ENCODE measurements around the gene SCNN1B. TPM values are rescaled to one million over a fixed set of nuclear protein-coding genes. Genes with fewer than 3 reads are reported as not detected.
"Not testable (repeated sequence)": the region's sequence is repeated elsewhere in the genome, so short reads cannot be mapped to it uniquely, and the experiment has no call there.

Gene SCNN1B
- total RNA-seq, 2 experiments from 2014 or later: not detected

GRCh38 chr16:23391381-23392222 lies 89.5 kb downstream of the SCNN1B start:
- Mint-ChIP-seq H3K9me3 (no peaks in the 10 kb centered on the region), H3K4me3 (no peak overlapping the region), H3K27ac (no peak overlapping the region), H3K36me3 (peaks cover 1% of the 10 kb centered on the region), H3K27me3 (no peaks in the 10 kb centered on the region), H3K4me1 (no peaks in the 10 kb centered on the region)
- POLR2A ChIA-PET: no interaction called here
- DNase-seq (no peak), ATAC-seq (ENCODE audit: low read depth) (no peak)

- no peak overlapping the region for H3K4me3 Mint-ChIP-seq
- DNase-seq (no peak), ATAC-seq (ENCODE audit: low read depth) (no peak)
- POLR2A ChIA-PET: no interaction called here
- H3K36me3 Mint-ChIP-seq: peaks cover 1% of the 10 kb centered on the region
- no peak overlapping the region for H3K27ac Mint-ChIP-seq
- H3K27me3 Mint-ChIP-seq: no peaks in the 10 kb centered on the region
- no peaks in the 10 kb centered on the region for H3K4me1 Mint-ChIP-seq
- H3K9me3 Mint-ChIP-seq: no peaks in the 10 kb centered on the region
These were observed 90.1 kb downstream of the SCNN1B start for GRCh38 chr16:23392223-23392600.

- Mint-ChIP-seq H3K36me3 (peaks cover 1% of the 10 kb centered on the region), H3K4me3 (no peak overlapping the region), H3K27ac (no peak overlapping the region), H3K27me3 (no peaks in the 10 kb centered on the region), H3K9me3 (no peaks in the 10 kb centered on the region), H3K4me1 (no peaks in the 10 kb centered on the region)
- DNase-seq (no peak), ATAC-seq (ENCODE audit: low read depth) (no peak)
- POLR2A ChIA-PET: no interaction called here
These were observed 92.2 kb downstream of the SCNN1B start for GRCh38 chr16:23394141-23394831.

- no peak overlapping the region for H3K27ac Mint-ChIP-seq
- no peak for ATAC-seq (ENCODE audit: low read depth)
- peaks cover 4% of the 10 kb centered on the region for H3K36me3 Mint-ChIP-seq
These were observed 93.6 kb downstream of the SCNN1B start for GRCh38 chr16:23395732-23396131.

GRCh38 chr16:23397464-23397863 lies 95.4 kb downstream of the SCNN1B start:
- H3K36me3 Mint-ChIP-seq: peaks cover 4% of the 10 kb centered on the region
- no peak for DNase-seq
- H3K27me3 Mint-ChIP-seq: no peaks in the 10 kb centered on the region
- no peaks in the 10 kb centered on the region for H3K9me3 Mint-ChIP-seq
- H3K4me3 Mint-ChIP-seq: no peak overlapping the region
- H3K4me1 Mint-ChIP-seq: no peaks in the 10 kb centered on the region
- no peak overlapping the region for H3K27ac Mint-ChIP-seq
- POLR2A ChIA-PET: no interaction called here
- no peak for ATAC-seq (ENCODE audit: low read depth)

More at GRCh38 chr16:23395732-23396131, 93.6 kb downstream of the SCNN1B start:
- POLR2A ChIA-PET: no interaction called here
- no peak for DNase-seq
- Mint-ChIP-seq H3K27me3 (no peaks in the 10 kb centered on the region), H3K9me3 (no peaks in the 10 kb centered on the region), H3K4me1 (no peaks in the 10 kb centered on the region), H3K4me3 (no peak overlapping the region)

GRCh38 chr16:23398987-23399805 lies 97.1 kb downstream of the SCNN1B start:
- DNase-seq (no peak), ATAC-seq (ENCODE audit: low read depth) (no peak)
- no peaks in the 10 kb centered on the region for H3K27me3 Mint-ChIP-seq
- H3K36me3 Mint-ChIP-seq: peaks cover 4% of the 10 kb centered on the region
- POLR2A ChIA-PET: no interaction called here
- H3K9me3 Mint-ChIP-seq: no peaks in the 10 kb centered on the region
- H3K27ac Mint-ChIP-seq: no peak overlapping the region
- no peak overlapping the region for H3K4me3 Mint-ChIP-seq
- no peaks in the 10 kb centered on the region for H3K4me1 Mint-ChIP-seq

GRCh38 chr16:23400447-23400846 lies 98.3 kb downstream of the SCNN1B start:
- H3K36me3 Mint-ChIP-seq; POLR2A ChIA-PET; H3K4me3 Mint-ChIP-seq; ATAC-seq (ENCODE audit: low read depth); H3K9me3 Mint-ChIP-seq; H3K27ac Mint-ChIP-seq; H3K27me3 Mint-ChIP-seq; H3K4me1 Mint-ChIP-seq; DNase-seq: not testable (repeated sequence)

- no peaks in the 10 kb centered on the region for H3K27me3 Mint-ChIP-seq
- ATAC-seq (ENCODE audit: low read depth): no peak
- POLR2A ChIA-PET: no interaction called here
- H3K4me1 Mint-ChIP-seq: no peaks in the 10 kb centered on the region
- peaks cover 4% of the 10 kb centered on the region for H3K36me3 Mint-ChIP-seq
- H3K4me3 Mint-ChIP-seq: no peak overlapping the region
- no peaks in the 10 kb centered on the region for H3K9me3 Mint-ChIP-seq
- no peak overlapping the region for H3K27ac Mint-ChIP-seq
- no peak for DNase-seq
These were observed 99.0 kb downstream of the SCNN1B start for GRCh38 chr16:23401139-23401538.

GRCh38 chr16:23402100-23402499 lies 100.0 kb downstream of the SCNN1B start:
- Mint-ChIP-seq H3K9me3 (no peaks in the 10 kb centered on the region), H3K27me3 (no peaks in the 10 kb centered on the region), H3K4me3 (no peak overlapping the region), H3K36me3 (peaks cover 4% of the 10 kb centered on the region), H3K4me1 (no peaks in the 10 kb centered on the region), H3K27ac (no peak overlapping the region)
- DNase-seq (no peak), ATAC-seq (ENCODE audit: low read depth) (no peak)
- POLR2A ChIA-PET: no interaction called here

- Mint-ChIP-seq H3K27ac (no peak overlapping the region), H3K36me3 (peaks cover 4% of the 10 kb centered on the region), H3K27me3 (no peaks in the 10 kb centered on the region), H3K4me3 (no peak overlapping the region), H3K9me3 (no peaks in the 10 kb centered on the region), H3K4me1 (no peaks in the 10 kb centered on the region)
- DNase-seq: no peak
- POLR2A ChIA-PET: no interaction called here
- ATAC-seq (ENCODE audit: low read depth): no peak
These were observed 101.4 kb downstream of the SCNN1B start for GRCh38 chr16:23403547-23403946.

- H3K4me1 Mint-ChIP-seq: no peaks in the 10 kb centered on the region
- DNase-seq: no peak
- no peak overlapping the region for H3K4me3 Mint-ChIP-seq
- no peak for ATAC-seq (ENCODE audit: low read depth)
- no peaks in the 10 kb centered on the region for H3K27me3 Mint-ChIP-seq
- no peaks in the 10 kb centered on the region for H3K9me3 Mint-ChIP-seq
- POLR2A ChIA-PET: no interaction called here
- no peak overlapping the region for H3K27ac Mint-ChIP-seq
- peaks cover 1% of the 10 kb centered on the region for H3K36me3 Mint-ChIP-seq
These were observed 103.9 kb downstream of the SCNN1B start for GRCh38 chr16:23406024-23406423.

GRCh38 chr16:23406546-23407240 lies 104.6 kb downstream of the SCNN1B start:
- Mint-ChIP-seq H3K9me3 (no peaks in the 10 kb centered on the region), H3K4me3 (no peak overlapping the region), H3K4me1 (no peaks in the 10 kb centered on the region), H3K27me3 (no peaks in the 10 kb centered on the region), H3K36me3 (peaks cover 1% of the 10 kb centered on the region), H3K27ac (no peak overlapping the region)
- DNase-seq (no peak), ATAC-seq (ENCODE audit: low read depth) (no peak)
- POLR2A ChIA-PET: no interaction called here

- H3K36me3 Mint-ChIP-seq: peaks cover 1% of the 10 kb centered on the region
- no peaks in the 10 kb centered on the region for H3K9me3 Mint-ChIP-seq
- no peak overlapping the region for H3K4me3 Mint-ChIP-seq
- POLR2A ChIA-PET: no interaction called here
- no peak overlapping the region for H3K27ac Mint-ChIP-seq
- DNase-seq: no peak
- ATAC-seq (ENCODE audit: low read depth): no peak
- H3K4me1 Mint-ChIP-seq: no peaks in the 10 kb centered on the region
- no peaks in the 10 kb centered on the region for H3K27me3 Mint-ChIP-seq
These were observed 105.5 kb downstream of the SCNN1B start for GRCh38 chr16:23407436-23408127.
